GM18511 (cell line): Measurements from ENCODE around the gene ACAD8.
"Not testable (repeated sequence)": the region's sequence is repeated elsewhere in the genome, so short reads cannot be mapped to it uniquely, and the experiment has no call there.

ENCODE experiments used
- ATAC-seq: cut with Tn5 transposase; IDR thresholded peaks from one replicate; pipeline ENCODE4 v1.9.1; 2021; ENCODE audit warnings: mild to moderate bottlenecking, moderate library complexity; ENCODE audit not compliant: unreplicated experiment

The ACAD8 gene

DNA sequence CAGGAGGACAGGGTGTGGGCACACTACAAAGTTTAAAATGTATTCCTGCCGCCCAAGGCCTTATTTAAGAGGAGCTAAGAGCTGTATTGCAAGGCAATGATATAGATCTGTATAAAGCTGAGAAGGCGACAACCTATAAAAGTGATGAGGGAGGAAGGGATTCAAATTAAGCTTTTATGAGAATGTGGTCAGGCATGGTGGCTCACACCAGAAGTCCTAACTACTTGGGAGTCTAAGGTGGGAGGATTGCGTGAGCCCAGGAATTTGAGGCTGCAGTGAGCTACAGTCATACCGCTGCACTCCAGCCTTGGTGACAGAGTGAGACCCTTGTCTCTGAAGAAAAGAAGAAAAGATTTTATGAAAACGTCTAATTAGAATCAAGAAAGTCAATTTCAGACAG is 13.1 kb downstream of the ACAD8 start:
- ATAC-seq = no peak

DNA sequence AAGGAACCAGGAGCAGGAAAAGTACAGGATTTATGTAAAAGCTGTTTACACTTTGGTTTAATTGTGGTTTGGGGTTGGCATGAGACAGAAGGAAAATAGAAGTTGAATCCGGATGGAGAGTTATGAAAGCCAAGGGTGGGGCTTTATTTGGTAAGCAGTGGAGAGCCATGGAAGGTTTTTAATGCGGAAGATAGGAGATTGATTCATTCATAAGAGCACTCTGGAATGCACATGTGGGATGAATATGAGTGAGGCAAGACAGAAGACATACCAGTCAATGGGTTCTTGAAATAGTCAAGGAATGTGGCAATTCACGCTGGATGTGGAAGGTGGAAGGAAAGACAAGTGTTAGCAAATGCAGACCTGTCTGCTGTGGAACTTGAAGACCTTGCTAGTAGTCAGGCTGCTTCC is 13.5 kb downstream of the ACAD8 start:
- no peak for ATAC-seq

DNA sequence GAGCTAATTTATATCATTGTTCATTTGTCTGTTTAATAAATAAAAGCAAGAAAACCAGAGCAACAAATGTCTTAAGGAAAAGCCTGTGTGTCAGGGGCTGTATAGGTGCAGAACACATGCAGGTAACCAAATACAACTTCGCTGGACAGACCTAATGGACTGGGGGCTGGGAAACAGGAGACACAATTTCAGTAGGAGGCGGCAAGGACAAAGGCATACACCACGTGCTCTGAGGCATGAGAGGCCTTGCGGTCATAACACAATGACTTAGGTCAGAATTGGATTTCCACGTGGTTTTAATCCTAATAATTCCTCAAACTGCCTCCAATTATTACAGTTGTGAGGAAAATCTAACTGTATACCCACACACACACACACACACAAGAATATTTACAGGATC is 14.1 kb downstream of the ACAD8 start:
- no peak for ATAC-seq

DNA sequence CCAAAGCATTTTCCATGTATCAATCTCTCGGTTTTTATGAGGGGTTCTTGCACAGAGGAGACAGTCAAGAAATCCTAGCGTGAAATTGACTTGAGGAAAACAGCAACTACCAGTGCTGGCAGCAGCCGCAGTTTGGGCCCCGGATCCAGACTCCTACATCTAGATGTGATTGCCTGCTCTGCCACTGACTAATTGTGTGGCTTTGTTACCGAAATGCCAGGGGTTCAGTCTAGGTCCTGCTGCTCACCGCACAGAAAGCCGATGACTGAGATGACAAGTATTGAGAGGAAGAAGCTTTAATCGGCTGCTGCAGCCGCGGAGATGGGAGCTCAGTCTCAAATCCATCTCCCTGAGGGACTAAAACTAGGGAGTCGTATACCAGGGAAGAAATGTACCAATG is 14.6 kb downstream of the ACAD8 start:
- no peak for ATAC-seq

DNA sequence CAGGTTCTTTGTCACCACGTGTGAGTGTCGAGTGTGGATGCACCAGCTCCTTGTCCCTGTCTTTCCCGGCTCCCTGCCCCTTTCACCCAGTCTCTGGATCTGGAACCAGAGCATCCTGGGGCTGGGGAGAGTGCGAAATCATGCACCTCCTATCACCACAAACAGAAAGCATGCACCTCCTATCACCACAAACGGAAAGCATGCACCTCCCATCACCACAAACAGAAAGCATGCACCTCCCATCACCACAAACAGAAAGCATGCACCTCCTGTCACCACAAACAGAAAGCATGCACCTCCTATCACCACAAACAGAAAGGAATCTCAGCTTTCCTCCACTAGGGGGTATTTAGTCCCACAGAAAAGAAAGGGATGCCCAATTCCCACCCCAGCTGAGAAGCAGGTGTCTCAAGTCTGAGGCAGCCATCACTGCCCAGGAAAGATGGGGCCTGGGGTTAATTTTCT is 16.9 kb downstream of the ACAD8 start:
- no peak for ATAC-seq

DNA sequence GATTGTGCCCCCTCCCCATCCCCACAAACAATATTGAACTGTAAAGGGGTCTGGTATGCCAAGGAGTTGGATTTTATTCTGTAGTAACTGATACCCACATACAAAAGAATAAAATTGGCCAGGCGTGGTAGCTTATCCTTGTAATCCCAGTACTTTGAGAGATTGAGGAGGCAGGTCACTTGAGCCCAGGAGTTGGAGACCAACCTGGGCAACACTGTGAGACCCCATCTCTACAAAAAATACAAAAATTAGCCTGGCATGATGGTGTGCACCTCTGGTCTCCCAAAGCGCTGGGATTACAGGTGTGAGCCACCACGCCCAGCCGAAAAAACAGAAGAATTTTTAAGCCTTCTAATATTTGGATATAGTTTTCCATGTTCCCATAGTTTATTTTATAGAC is 18.6 kb downstream of the ACAD8 start:
- no peak for ATAC-seq

DNA sequence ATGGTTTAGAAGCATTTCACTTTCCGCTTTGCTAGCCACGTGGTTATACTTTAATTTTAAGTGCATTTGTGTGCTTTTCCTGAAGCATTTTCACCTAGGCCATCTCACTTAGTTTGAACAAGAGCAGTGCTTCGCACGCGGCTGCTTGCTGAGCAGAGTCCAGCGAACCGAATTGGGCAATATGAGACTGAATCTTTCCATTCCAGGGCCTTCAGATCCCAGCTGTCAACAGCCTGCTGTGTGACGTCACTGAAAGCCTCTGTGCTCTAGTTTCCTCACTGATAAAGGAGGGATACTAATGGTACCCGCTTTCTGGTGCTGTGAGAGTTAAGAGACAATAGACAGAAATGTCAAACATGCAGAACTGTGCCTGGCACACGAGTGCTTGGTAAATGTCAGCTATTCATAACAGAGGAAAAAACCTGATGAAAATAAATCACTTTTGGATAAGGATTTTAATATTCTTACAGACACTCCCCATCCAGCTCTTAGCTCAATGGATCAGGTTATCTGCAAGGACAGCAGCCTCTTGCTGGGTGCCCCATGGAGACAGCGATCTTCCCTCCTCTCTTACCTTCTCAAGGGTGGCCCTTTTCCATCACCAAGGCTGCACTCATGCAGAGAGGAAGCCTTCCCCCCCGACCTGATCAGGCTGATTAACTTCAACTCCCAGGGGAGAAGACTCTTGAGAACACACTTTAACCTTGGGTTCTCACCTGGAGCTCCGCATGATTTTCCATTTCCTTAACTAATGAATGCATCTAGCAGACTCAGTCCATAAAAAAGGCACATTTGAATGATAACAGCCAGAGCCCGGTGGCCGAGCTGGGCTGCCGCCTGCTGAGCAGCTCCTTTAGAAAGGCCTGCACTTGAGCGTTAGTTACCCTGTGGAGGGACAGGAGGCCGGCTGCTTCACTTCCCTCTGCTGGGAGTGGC is 19.3 kb downstream of the ACAD8 start:
- ATAC-seq = no peak

DNA sequence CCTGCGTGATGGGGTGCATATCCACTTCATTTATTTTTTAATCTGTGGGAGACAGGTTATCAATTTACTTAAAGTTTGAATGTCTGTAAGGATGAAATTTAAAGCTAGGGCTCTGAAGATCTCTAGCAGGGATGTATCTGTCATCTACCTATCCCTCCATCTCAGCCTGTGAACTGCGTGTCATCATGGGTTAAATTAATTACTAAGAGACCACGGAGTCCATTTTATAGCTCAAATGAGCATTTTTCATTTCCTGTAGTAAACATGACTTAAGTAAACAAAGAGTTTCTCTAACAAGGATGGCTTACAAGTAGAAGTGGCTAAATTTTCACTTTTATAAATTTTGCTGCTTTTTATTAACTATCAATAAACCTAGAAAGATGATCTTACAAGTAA is 19.9 kb downstream of the ACAD8 start:
- no peak for ATAC-seq

DNA sequence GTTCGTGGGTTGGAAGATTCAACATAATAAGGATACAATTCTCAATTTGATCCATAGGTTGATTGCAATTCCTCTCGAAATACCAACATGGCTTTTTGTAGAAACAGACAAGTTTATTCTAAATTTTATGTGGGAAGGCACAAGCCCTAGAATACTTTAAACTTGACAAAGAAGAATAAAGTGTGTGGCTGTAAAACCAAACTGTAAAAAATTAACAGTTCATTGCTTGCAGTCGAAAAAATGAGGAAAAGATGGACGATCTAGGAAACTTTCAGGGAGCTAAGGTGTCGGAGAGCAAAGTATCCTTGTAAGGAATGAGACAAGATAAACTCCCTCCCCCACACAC is 21.8 kb downstream of the ACAD8 start:
- ATAC-seq = no peak

DNA sequence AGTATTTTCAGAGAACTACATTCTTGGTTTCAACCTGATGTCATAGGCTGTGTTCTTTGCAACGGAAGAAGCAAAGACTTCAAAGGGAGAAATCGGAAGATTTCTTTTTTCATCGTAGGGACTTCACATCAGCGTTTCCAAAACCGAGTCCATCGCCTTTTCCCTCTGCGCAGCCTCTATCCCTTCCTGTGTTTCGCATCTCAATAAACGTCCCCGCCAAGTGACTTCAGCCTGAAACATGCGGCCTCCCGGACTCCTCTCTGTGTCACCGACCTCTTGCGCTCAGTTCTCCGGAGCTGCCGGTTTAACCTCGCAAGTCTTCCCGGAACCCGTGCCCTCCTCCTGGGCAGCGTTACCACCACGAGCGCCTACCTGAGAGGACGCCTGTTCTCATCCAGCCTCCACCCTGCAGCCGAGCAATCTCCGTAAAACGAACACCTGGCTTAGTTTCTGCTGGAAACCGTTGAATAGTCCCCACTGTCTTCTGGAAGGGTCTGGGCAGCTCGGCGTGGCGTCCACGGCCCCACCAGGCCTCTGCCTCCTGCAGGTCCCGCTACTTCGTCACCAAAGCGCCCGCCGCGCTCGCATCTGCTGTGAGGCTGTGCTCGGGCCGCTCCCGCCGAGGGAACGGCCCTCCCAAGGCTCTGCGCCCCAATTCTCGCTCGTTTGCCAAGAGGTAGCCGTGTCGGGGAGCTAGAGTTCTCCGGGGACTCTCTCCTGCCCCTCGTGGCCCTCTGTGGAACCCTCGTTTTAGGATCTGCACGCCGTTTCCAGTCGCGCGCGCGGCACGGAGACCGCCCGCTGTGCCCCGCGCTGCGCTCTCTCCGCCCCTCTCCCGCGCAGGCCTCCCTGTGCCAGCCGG is 22.4 kb downstream of the ACAD8 start, which contains the start of gene GLB1L3:
GLB1L3 (plus strand) TSS at position 846 of the 862 bp plus-strand sequence. CDS start 362 bp downstream, outside the sequence.
- peak; percentile 76 for ATAC-seq

DNA sequence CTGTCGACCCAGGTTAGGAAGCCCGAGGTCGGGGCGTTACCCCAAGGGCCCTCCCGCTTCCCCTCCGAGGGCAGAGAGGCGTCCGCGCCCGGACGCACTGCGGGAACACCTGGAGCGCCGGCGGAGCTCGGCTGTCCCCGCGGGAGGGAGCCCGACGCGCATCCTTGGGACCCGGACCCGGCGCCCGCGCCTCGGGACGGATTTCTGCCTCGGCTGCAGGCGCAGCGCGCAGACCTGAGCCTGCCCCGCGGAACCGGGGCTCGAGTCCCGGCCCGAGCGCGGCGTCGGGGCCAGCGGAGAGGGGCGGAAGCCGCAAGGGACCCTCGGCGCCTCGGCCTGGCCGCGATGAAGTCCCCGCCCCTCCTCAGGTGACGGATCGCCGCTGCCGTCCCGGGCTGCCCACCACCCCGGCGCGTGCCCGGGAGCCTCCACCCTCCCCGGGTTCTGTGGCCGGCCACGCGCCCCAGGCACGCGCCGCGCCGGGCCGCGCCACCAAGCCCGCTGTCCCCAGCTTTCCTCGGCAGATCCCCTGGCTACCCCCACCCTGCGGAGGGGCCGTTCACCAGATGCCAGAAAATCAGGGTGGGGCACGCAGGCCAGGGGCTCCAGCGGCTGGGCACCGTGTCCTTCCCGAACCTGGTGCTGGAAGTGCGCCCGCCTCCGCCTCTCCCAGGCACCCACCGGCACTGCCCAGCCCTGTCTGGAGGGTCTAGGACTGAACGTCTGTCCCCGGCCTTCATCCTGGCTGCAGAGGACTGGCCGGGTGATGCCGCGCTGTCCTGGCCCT is 23.2 kb downstream of the ACAD8 start:
- peak; percentile 24 for ATAC-seq

DNA sequence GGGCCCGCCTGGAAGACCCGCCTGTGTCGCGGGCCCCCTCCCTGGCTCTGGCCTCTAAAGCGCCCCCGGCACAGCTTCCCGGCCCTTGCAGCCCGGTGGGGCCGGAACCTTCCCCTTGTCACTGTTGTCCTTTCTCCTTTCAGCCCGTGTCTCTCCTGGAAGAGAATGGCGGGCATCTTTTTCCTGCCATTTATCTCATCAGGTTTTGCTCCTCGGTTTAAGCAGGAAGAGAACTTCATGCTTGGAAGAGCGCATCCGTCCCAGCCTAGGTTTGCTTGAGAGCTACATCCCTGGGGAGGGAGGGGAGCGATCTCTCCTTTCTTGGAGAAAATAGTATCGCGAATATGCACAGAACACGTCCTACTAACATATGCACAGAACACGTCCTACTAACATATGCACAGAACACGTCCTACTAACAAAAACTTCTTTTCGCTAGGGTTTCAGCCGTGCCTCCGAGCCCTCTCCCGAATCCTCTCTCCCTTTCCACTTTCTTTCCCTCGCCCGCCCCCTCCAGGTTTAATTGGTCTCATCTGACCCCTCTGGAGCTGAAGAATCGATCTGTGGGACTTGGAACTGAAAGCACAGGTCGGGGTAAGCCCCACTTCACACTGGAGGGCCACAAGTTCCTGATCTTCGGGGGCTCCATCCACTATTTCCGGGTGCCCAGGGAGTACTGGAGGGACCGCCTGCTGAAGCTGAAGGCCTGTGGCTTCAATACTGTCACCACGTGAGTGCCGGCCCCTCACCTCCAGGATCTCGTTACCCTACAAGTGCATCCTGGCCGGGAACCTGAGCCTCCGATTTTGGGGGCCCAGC is 24.0 kb downstream of the ACAD8 start:
- ATAC-seq = no peak

DNA sequence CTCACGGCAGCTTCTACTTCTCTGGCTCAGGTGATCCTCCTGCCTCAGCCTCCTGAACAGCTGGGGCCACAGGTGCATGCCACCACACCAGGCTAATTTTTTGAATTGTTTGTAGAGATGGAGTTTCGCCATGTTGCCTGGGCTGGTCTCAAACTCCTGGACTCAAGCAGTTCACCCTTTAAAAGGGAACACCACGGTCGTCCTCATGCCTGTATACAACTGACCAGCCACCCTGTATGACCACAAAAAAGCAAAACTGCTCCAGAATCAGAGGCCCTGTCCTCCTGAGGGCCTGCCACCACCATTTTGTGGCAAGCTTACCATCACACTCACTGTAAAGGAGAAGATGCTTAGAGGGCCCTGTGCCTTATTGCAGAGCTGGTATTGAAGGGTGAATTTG is 25.0 kb downstream of the ACAD8 start:
- no peak for ATAC-seq

DNA sequence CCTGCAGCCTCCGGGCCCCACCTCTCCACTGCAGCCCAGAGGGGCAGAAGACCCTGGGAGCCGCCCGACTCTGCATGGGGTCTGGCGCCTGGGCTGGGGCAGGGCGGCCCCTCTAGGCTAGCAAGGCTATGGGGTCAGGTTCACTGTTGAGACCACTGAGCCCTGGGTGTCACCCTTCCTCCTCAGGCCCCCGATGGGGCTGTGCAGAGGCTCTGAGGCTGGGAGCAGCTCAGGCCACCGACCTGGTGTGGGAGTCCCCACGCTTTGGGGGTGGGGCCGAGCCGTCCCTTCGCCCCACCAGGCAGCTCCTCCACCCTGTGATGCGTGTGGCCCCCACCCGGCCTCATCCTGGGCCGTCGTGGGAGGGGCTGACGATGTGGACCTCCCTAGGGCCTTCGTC is 28.3 kb downstream of the ACAD8 start:
- not testable (repeated sequence) for ATAC-seq

DNA sequence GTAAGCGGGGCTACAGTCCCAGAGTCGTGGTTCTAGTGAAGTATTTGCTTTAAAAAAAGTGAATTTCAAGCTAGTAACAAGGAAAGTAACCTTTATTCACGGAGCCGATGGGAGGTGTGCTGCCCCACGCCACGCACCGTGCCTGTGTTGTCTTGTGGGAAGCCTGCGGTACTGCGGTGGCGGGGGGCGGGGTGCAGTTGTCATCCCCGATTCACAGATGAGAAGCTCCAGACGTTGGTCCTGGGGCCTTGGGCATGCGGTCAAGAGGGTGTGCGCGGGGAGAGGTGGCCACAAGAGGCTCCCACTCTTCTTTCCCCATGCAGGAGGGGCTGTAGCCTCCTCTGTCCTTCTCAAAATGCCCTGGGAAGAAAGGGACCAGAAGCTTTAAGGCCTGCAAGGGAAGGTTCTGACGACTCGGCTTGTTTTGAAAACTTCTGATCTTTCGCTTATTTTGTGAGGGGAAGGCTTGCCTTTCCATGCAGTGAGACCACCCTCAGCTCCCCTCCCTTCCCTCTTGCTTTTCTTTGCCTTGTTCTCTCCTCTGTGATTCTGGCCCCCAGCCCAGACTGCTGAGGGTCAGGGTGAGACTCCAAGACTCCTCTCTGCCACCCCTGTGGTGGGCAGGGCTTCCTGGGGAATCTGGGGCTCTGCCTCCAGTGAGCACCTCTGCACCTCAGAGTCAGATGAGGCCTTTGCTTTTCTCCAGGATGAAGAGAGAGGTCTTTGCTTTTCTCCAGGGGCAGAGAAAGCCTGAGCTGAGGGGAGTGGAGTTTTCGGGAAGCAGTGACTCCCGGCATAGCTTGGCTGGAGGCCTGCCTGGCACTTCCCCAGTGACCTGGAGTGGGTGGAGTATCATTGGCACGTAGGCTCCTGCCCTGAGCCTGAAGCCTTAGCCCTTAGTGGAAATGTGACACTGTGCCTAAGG is 29.0 kb downstream of the ACAD8 start:
- ATAC-seq = no peak

DNA sequence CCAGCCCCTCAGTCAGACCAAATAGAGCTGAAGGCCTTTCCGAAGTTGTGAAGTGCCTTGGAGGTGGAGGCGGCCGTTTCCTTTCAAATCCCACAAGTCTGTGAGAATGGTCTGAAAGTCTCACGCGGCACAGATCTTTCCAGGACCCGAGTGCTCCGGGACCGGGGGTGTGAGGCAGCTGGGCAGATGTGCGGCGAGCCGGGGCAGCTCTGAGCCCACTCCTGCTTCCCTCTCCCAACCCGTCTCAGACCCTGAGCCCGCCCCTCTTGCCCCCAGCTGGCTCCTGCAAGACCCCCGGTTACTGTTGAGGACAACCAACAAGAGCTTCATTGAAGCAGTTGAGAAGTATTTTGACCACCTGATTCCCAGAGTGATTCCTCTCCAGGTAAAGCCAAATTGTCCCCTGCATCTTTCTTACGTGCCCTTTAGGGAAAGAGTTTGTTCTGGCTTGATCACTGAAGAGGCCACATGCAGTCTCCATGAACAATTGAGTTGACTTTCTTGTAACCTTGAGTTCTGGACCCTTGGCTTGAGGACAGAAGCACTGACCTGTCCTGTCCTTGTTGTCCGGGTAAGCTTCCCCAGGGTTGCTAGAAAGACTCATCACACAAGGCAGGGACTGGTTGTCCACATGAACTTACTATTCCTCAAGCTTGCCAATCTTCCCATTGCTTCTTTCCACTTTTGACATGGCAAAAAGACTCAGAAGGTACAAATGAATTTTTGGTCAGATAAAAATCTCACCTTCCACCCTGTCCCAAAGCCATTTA is 30.3 kb downstream of the ACAD8 start:
- no peak for ATAC-seq

DNA sequence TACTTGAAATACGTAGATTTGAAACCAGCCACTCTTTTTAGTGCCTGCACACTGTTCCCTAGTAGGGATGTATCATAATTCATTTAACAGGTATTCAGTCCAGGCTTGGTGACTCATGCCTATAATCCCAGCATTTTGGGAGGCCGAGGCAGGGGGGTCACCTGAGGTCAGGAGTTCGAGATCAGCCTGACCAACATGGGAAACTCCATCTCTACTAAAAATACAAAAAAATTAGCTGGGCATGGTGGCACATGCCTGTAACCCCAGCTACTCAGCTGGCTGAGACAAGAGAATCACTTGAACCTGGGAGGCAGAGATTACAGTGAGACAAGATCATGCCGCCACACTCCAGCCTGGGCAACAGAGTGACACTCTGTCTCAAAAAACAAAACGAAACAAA is 31.0 kb downstream of the ACAD8 start:
- ATAC-seq = not testable (repeated sequence)

DNA sequence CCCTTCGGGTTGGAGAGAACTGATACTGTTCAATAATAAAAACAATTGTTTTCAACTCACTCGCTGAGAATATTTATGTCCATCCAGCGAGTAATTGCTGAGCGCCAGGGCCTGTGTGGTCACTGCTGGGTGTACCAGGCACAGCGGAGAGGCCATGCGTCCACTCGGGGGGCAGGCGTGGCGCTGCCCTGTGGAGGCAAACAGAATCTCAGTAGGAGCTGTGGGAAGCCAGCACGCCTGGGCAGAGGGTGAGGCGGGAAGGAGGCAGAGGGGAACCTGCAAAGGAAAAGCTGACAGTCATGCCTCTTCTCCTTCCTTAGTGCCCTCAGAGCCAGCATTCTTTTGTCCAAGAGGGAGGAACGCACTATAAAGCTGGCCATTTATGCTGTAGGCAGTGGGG is 34.2 kb downstream of the ACAD8 start:
- no peak for ATAC-seq
